ENCODE measurements around the gene GPR132. TPM values are rescaled to one million over a fixed set of nuclear protein-coding genes. Genes with fewer than 3 reads are reported as not detected.

GPR132 gene
- total RNA-seq, 4 donors from 2014 or later, result 0.20 to 11.6 (median 2.1) TPM

DNA sequence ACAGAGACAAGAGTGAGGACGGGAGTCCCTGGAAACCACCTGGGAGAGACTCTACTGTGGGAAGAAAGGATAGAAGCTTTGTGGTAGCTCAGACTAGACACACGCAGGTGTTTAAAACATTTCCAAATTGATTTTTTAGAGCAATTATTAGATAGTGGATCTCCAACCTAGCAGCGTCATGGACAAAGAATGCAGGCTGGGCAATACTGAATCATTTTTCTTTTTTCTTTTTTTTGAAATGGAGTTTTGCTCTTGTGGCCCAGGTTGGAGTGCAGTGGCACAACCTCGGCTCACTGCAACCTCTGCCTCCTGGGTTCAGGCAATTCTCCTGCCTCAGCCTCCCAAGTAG lies 13.1 kb downstream of the GPR132 start:
- Histone ChIP-seq H3K27ac (no peak overlapping the region), H3K36me3 (no peaks in the 10 kb centered on the region), H3K9me3 (no peaks in the 10 kb centered on the region), H3K27me3 (no peaks in the 10 kb centered on the region), H3K4me3 (no peak overlapping the region), H3K4me1 (peaks cover 0 to 5% (median 2%) of the 10 kb centered on the region in 4 donors)
- 81 to 83% methylated on average over 1 to 4 of the region's 4 CpGs for WGBS, 2 donors (ENCODE audit: low coverage in 1 of 2)
- in situ Hi-C loops (cut with MboI; ENCODE audit: low pct_ligation_motif_present in 1 of 4, low pct_unique_long_range_greater_than_20kb in 1 of 4, low sequenced_read_pairs in 3 of 4) (no loop called here), intact Hi-C loops (cut with DNase I; ENCODE audit: low total_unique reads) (no loop called here)
- DNase-seq, result no peak
- TF ChIP-seq POLR2A (IDR thresholded peaks at IDR 0.05) (no peak), POLR2AphosphoS5 (IDR thresholded peaks at IDR 0.05) (no peak), EP300 (IDR thresholded peaks at IDR 0.05; ENCODE audit: low read depth) (no peak)
- TF ChIP-seq, protein P1, sequence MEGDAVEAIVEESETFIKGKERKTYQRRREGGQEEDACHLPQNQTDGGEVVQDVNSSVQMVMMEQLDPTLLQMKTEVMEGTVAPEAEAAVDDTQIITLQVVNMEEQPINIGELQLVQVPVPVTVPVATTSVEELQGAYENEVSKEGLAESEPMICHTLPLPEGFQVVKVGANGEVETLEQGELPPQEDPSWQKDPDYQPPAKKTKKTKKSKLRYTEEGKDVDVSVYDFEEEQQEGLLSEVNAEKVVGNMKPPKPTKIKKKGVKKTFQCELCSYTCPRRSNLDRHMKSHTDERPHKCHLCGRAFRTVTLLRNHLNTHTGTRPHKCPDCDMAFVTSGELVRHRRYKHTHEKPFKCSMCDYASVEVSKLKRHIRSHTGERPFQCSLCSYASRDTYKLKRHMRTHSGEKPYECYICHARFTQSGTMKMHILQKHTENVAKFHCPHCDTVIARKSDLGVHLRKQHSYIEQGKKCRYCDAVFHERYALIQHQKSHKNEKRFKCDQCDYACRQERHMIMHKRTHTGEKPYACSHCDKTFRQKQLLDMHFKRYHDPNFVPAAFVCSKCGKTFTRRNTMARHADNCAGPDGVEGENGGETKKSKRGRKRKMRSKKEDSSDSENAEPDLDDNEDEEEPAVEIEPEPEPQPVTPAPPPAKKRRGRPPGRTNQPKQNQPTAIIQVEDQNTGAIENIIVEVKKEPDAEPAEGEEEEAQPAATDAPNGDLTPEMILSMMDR (IDR thresholded peaks at IDR 0.05), result no peak

DNA sequence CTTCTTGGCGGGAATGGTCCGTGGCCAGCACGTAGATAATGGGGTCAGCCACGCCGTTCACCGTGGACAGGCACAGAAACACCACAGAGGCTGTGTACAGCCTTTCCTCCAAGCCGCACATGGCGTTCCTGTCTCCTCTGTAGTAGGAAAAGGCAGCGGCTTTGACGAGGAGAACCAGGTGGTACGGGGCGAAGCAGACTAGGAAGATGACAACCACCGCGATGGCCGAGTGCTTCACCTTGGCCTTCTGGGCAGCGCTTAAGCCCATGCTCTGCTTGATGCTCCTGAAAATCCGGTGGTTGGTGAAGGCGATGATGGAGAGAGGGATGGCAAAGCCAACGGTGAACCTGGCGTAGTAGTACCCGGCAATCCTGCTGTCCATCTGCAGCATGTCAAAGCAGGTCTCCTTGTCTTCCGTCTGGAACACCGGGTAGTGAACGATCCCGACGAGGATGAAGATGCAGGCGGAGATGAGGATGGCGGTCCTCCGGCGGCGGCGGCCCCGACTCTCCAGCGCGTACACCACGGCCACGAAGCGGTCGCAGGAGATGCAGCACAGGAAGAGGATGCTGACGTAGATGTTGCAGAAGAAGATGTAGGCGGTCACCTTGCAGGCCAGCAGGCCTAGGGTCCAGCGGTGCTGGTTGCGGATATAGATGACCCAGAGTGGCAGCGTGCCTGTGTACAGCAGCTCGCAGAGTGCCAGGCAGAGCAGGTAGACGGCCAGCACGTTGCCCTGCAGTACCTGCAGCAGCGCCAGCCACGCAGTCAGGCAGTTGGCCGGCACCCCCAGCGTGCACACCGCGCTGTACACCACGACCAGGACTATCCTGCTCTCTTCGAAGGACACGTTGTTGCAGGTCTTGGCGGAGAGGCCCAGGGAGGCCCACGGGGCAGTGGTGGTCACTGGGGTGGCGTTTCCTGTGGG lies 13.8 kb downstream of the GPR132 start:
- in situ Hi-C loops (cut with MboI; ENCODE audit: low pct_ligation_motif_present in 1 of 4, low pct_unique_long_range_greater_than_20kb in 1 of 4, low sequenced_read_pairs in 3 of 4), result no loop called here
- no peak overlapping the region for H3K27ac ChIP-seq
- TF ChIP-seq EP300 (IDR thresholded peaks at IDR 0.05; ENCODE audit: low read depth) (no peak), POLR2AphosphoS5 (IDR thresholded peaks at IDR 0.05) (no peak), POLR2A (IDR thresholded peaks at IDR 0.05) (no peak)
- TF ChIP-seq, protein P1 (IDR thresholded peaks at IDR 0.05), result no peak

DNA sequence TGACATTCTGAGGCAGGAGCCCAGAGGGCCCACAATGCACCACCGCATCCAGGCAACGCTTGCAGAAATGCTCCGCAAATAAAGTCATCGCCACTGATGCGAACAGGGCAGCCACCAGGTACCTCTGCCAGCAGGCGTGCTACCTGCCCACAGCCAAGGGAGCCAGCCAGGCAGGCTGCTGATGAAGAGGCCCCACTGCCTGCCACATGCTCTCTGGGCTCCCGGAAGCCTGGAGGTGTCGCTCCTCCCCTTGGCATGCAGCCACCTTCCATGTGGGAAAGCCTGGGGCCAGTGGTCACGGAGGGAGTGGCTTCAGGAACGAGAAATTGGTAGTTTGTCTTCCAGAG lies 14.7 kb downstream of the GPR132 start:
- TF ChIP-seq POLR2AphosphoS5 (IDR thresholded peaks at IDR 0.05) (no peak), POLR2A (IDR thresholded peaks at IDR 0.05) (no peak), EP300 (IDR thresholded peaks at IDR 0.05; ENCODE audit: low read depth) (no peak)
- TF ChIP-seq, protein P1 (IDR thresholded peaks at IDR 0.05), result no peak
- Histone ChIP-seq H3K4me3 (no peak overlapping the region), H3K9me3 (no peaks in the 10 kb centered on the region), H3K27ac (no peak overlapping the region), H3K36me3 (no peaks in the 10 kb centered on the region), H3K27me3 (no peaks in the 10 kb centered on the region), H3K4me1 (peaks cover 0 to 7% (median 4%) of the 10 kb centered on the region in 4 donors)
- WGBS, 2 donors (ENCODE audit: low coverage in 1 of 2), result 49% methylated on average over 10 of the region's 10 CpGs; no CpG with 5 or more reads in 1 of the 2 donors
- in situ Hi-C loops (cut with MboI; ENCODE audit: low pct_ligation_motif_present in 1 of 4, low pct_unique_long_range_greater_than_20kb in 1 of 4, low sequenced_read_pairs in 3 of 4), result no loop called here
- DNase-seq, result peak; percentile 79
- intact Hi-C loops (cut with DNase I; ENCODE audit: low total_unique reads), result no loop called here

More for the DNA sequence above, 13.8 kb downstream of the GPR132 start:
- intact Hi-C loops (cut with DNase I; ENCODE audit: low total_unique reads), result no loop called here
- H3K36me3 ChIP-seq, result no peaks in the 10 kb centered on the region
- no peak for DNase-seq
- H3K4me3 ChIP-seq, result no peak overlapping the region
- no peaks in the 10 kb centered on the region for H3K27me3 ChIP-seq
- peaks cover 0 to 5% (median 2%) of the 10 kb centered on the region in 4 donors for H3K4me1 ChIP-seq
- H3K9me3 ChIP-seq, result no peaks in the 10 kb centered on the region
- 92 to 96% methylated on average over 30 to 59 of the region's 59 CpGs for WGBS, 2 donors (ENCODE audit: low coverage in 1 of 2)

- Histone ChIP-seq H3K27me3 (peaks cover under 1% of the 10 kb centered on the region), H3K9me3 (no peaks in the 10 kb centered on the region), H3K4me1 (peaks cover 0 to 7% (median 4%) of the 10 kb centered on the region in 4 donors), H3K4me3 (no peak overlapping the region), H3K27ac (no peak overlapping the region), H3K36me3 (no peaks in the 10 kb centered on the region)
- 84 to 88% methylated on average over 10 to 25 of the region's 25 CpGs for WGBS, 2 donors (ENCODE audit: low coverage in 1 of 2)
- no peak for DNase-seq
- intact Hi-C loops (cut with DNase I; ENCODE audit: low total_unique reads) (loop anchor here (5.0 kb wide), 2 partner anchors 38 to 73 kb away; partner anchors contain the start of gene AHNAK2), in situ Hi-C loops (cut with MboI; ENCODE audit: low pct_ligation_motif_present in 1 of 4, low pct_unique_long_range_greater_than_20kb in 1 of 4, low sequenced_read_pairs in 3 of 4) (loop anchor here in 1 of 4 donors (10.0 kb wide), 1 partner anchor 75 kb away; the partner anchor contains the start of gene AHNAK2)
- TF ChIP-seq EP300 (IDR thresholded peaks at IDR 0.05; ENCODE audit: low read depth) (no peak), POLR2AphosphoS5 (IDR thresholded peaks at IDR 0.05) (no peak), POLR2A (IDR thresholded peaks at IDR 0.05) (no peak)
- TF ChIP-seq, protein P1 (IDR thresholded peaks at IDR 0.05), result no peak
Observed at GRCh38 chr14:105049753-105050550, 15.3 kb downstream of the GPR132 start.
